Mesenteric fat pad (tissue), 1 donor: ENCODE data around the gene LYRM4. TPM values are rescaled to one million over a fixed set of nuclear protein-coding genes. Genes with fewer than 3 reads are reported as not detected.

Source experiments
- DNase-seq: peaks from one replicate; pipeline ENCODE4 v3.0.0-alpha.2; 2020; ENCODE audit warnings: low spot score
- total RNA-seq: library from RNA; stranded (reverse); fragmentation: NEBNext Ultra II Directional; extraction: Animal tissue kit (Norgen Biotek cat#: 25700); gene quantifications from one replicate; pipeline ENCODE4 v1.2.1, GENCODE V29; 2021
- donor health status: DM: yes; HTN: yes; CAD: no.

Gene LYRM4
- total RNA-seq, 1 donor from 2014 or later = 30.6 TPM

GRCh38 chr6:5205877-5206850 is 54.6 kb downstream of the LYRM4 start:
- no peak for DNase-seq

- DNase-seq = no peak
Measured at GRCh38 chr6:5205035-5205507, 55.7 kb downstream of the LYRM4 start.

GRCh38 chr6:5204376-5204775 is 56.4 kb downstream of the LYRM4 start:
- no peak for DNase-seq

- DNase-seq = no peak
Measured at GRCh38 chr6:5203546-5203945, 57.2 kb downstream of the LYRM4 start.

GRCh38 chr6:5202941-5203340 is 57.8 kb downstream of the LYRM4 start:
- DNase-seq = no peak

- no peak for DNase-seq
Measured at GRCh38 chr6:5202206-5202605, 58.5 kb downstream of the LYRM4 start.

GRCh38 chr6:5201271-5201670 is 59.5 kb downstream of the LYRM4 start:
- DNase-seq = no peak

GRCh38 chr6:5199702-5200101 is 61.0 kb downstream of the LYRM4 start:
- DNase-seq = no peak

GRCh38 chr6:5199283-5199682 is 61.5 kb downstream of the LYRM4 start:
- DNase-seq = no peak

GRCh38 chr6:5197084-5197483 is 63.7 kb downstream of the LYRM4 start:
- no peak for DNase-seq

- no peak for DNase-seq
Measured at GRCh38 chr6:5192135-5192794, 68.5 kb downstream of the LYRM4 start.

- DNase-seq = no peak
Measured at GRCh38 chr6:5191722-5192121, 69.0 kb downstream of the LYRM4 start.

GRCh38 chr6:5191222-5191621 is 69.5 kb downstream of the LYRM4 start:
- no peak for DNase-seq

GRCh38 chr6:5190507-5190906 is 70.2 kb downstream of the LYRM4 start:
- no peak for DNase-seq

GRCh38 chr6:5188646-5189045 is 72.1 kb downstream of the LYRM4 start:
- DNase-seq = no peak

GRCh38 chr6:5184878-5185277 is 75.9 kb downstream of the LYRM4 start:
- no peak for DNase-seq

GRCh38 chr6:5184218-5184617 is 76.5 kb downstream of the LYRM4 start:
- DNase-seq = no peak

GRCh38 chr6:5181510-5182317 is 79.0 kb downstream of the LYRM4 start:
- DNase-seq = no peak

- DNase-seq = no peak
Measured at GRCh38 chr6:5180636-5181035, 80.1 kb downstream of the LYRM4 start.

GRCh38 chr6:5179917-5180316 is 80.8 kb downstream of the LYRM4 start:
- no peak for DNase-seq

GRCh38 chr6:5178806-5179205 is 81.9 kb downstream of the LYRM4 start:
- DNase-seq = no peak

GRCh38 chr6:5175635-5176034 is 85.1 kb downstream of the LYRM4 start:
- no peak for DNase-seq
